ENCODE measurements around the gene PTPRG.

The PTPRG gene

GRCh38 chr3:61663356-61664104 is 102.2 kb downstream of the PTPRG start:
- Histone ChIP-seq H3K4me2 (ENCODE audit: low read depth, low read length, poor library complexity, severe bottlenecking) (no peak overlapping the region), H3K4me3 (ENCODE audit: low read length, poor library complexity, severe bottlenecking) (no peak overlapping the region)
- TF ChIP-seq EZH2phosphoT487 (IDR thresholded peaks at IDR 0.05; ENCODE audit: borderline replicate concordance) (no peak), CTCF (conservative IDR thresholded peaks at IDR 0.05; ENCODE audit: low read length) (no peak)

GRCh38 chr3:61664105-61664482 is 102.7 kb downstream of the PTPRG start:
- no peaks in the 10 kb centered on the region for H3K36me3 ChIP-seq (ENCODE audit: insufficient read depth, low read length)
- H3K9ac ChIP-seq (ENCODE audit: low read depth, low read length, poor library complexity, severe bottlenecking) = no peak overlapping the region
- no peaks in the 10 kb centered on the region for H3K79me2 ChIP-seq (ENCODE audit: insufficient read depth, low read length)
- no peak overlapping the region for H3K4me3 ChIP-seq (ENCODE audit: low read length, poor library complexity, severe bottlenecking)
- no peaks in the 10 kb centered on the region for H3K9me2 ChIP-seq (replicated peaks; ENCODE audit: low read depth, low read length)
- no peak overlapping the region for H2AFZ ChIP-seq (ENCODE audit: low read length)
- no peaks in the 10 kb centered on the region for H3K27me3 ChIP-seq (ENCODE audit: insufficient read depth, low read length, poor library complexity, severe bottlenecking)
- H3K4me1 ChIP-seq (ENCODE audit: insufficient read depth, low read length, poor library complexity, severe bottlenecking) = peaks cover 30% of the 10 kb centered on the region
- H4K20me1 ChIP-seq (ENCODE audit: insufficient read depth, low read length, poor library complexity, severe bottlenecking) = no peaks in the 10 kb centered on the region
- no peaks in the 10 kb centered on the region for H3F3A ChIP-seq (ENCODE audit: low read depth)
- TF ChIP-seq CTCF (conservative IDR thresholded peaks at IDR 0.05; ENCODE audit: low read length) (no peak), EZH2phosphoT487 (IDR thresholded peaks at IDR 0.05; ENCODE audit: borderline replicate concordance) (no peak)
- no peak overlapping the region for H3K4me2 ChIP-seq (ENCODE audit: low read depth, low read length, poor library complexity, severe bottlenecking)
- no peaks in the 10 kb centered on the region for H3K9me3 ChIP-seq (ENCODE audit: insufficient read depth, low read depth, low read length)

More at GRCh38 chr3:61663356-61664104, 102.2 kb downstream of the PTPRG start:
- no peaks in the 10 kb centered on the region for H3K79me2 ChIP-seq (ENCODE audit: insufficient read depth, low read length)
- no peaks in the 10 kb centered on the region for H3K9me3 ChIP-seq (ENCODE audit: insufficient read depth, low read depth, low read length)
- no peaks in the 10 kb centered on the region for H3K36me3 ChIP-seq (ENCODE audit: insufficient read depth, low read length)
- H2AFZ ChIP-seq (ENCODE audit: low read length) = no peak overlapping the region
- no peaks in the 10 kb centered on the region for H3K9me2 ChIP-seq (replicated peaks; ENCODE audit: low read depth, low read length)
- no peaks in the 10 kb centered on the region for H3F3A ChIP-seq (ENCODE audit: low read depth)
- no peaks in the 10 kb centered on the region for H3K27me3 ChIP-seq (ENCODE audit: insufficient read depth, low read length, poor library complexity, severe bottlenecking)
- H4K20me1 ChIP-seq (ENCODE audit: insufficient read depth, low read length, poor library complexity, severe bottlenecking) = no peaks in the 10 kb centered on the region
- H3K9ac ChIP-seq (ENCODE audit: low read depth, low read length, poor library complexity, severe bottlenecking) = no peak overlapping the region
- H3K4me1 ChIP-seq (ENCODE audit: insufficient read depth, low read length, poor library complexity, severe bottlenecking) = peaks cover 24% of the 10 kb centered on the region

- Histone ChIP-seq H3K4me2 (ENCODE audit: low read depth, low read length, poor library complexity, severe bottlenecking) (no peak overlapping the region), H3K4me1 (ENCODE audit: insufficient read depth, low read length, poor library complexity, severe bottlenecking) (peaks cover 40% of the 10 kb centered on the region), H3K9me3 (ENCODE audit: insufficient read depth, low read depth, low read length) (no peaks in the 10 kb centered on the region), H2AFZ (ENCODE audit: low read length) (no peak overlapping the region), H4K20me1 (ENCODE audit: insufficient read depth, low read length, poor library complexity, severe bottlenecking) (no peaks in the 10 kb centered on the region), H3K9me2 (replicated peaks; ENCODE audit: low read depth, low read length) (no peaks in the 10 kb centered on the region), H3K9ac (ENCODE audit: low read depth, low read length, poor library complexity, severe bottlenecking) (no peak overlapping the region), H3F3A (ENCODE audit: low read depth) (no peaks in the 10 kb centered on the region), H3K27me3 (ENCODE audit: insufficient read depth, low read length, poor library complexity, severe bottlenecking) (no peaks in the 10 kb centered on the region), H3K36me3 (ENCODE audit: insufficient read depth, low read length) (no peaks in the 10 kb centered on the region), H3K4me3 (ENCODE audit: low read length, poor library complexity, severe bottlenecking) (no peak overlapping the region), H3K79me2 (ENCODE audit: insufficient read depth, low read length) (no peaks in the 10 kb centered on the region)
- TF ChIP-seq CTCF (conservative IDR thresholded peaks at IDR 0.05; ENCODE audit: low read length) (no peak), EZH2phosphoT487 (IDR thresholded peaks at IDR 0.05; ENCODE audit: borderline replicate concordance) (no peak)
These were observed 103.8 kb downstream of the PTPRG start for GRCh38 chr3:61665121-61665520.

Measured in Loucy (cell line).